BJ (cell line): Measurements from ENCODE around the gene ARL2BP. TPM values are rescaled to one million over a fixed set of nuclear protein-coding genes. Genes with fewer than 3 reads are reported as not detected.
"Not testable (repeated sequence)": the region's sequence is repeated elsewhere in the genome, so short reads cannot be mapped to it uniquely, and the experiment has no call there.

ENCODE experiments used
- CTCF ChIA-PET: fragments of 350-600 bp; formaldehyde crosslinking; extraction: SDS; loops from one replicate; lab custom pipeline; 2021; ENCODE audit warnings: antibody characterized with exemption, inconsistent platforms; lab: Yijun Ruan, JAX
- POLR2A ChIA-PET: fragments of 300-600 bp; sonication (Branson Sonifier 250); formaldehyde crosslinking; extraction: SDS; loops from one replicate; lab custom pipeline; 2021; ENCODE audit warnings: antibody characterized with exemption; lab: Charles Lee
- DNase-seq: peaks from one replicate; pipeline ENCODE4 v3.0.0-alpha.2; 2011; ENCODE audit warnings: low read depth
- H3K27me3 ChIP-seq: 2 replicates; pipeline ENCODE4 v1.6.0; 2011; ENCODE audit warnings: low read length; ENCODE audit not compliant: control insufficient read depth, insufficient read depth
- H3K36me3 ChIP-seq: 2 replicates; pipeline ENCODE4 v1.5.1; 2011; ENCODE audit warnings: low read length; ENCODE audit not compliant: control insufficient read depth, insufficient read depth
- H3K4me3 ChIP-seq: 2 replicates; pipeline ENCODE4 v1.5.1; 2011; ENCODE audit warnings: low read depth, mild to moderate bottlenecking, control low read depth, low read length
- polyA plus RNA-seq: library from polyadenylated mRNA; depleted of rRNA; stranded (reverse); fragments of >200 nt; gene quantifications from 2 replicates; pipeline ENCODE4 v1.2.3, GENCODE V29; 2011
- TF ChIP-seq, protein P1 (sequence below): IDR thresholded peaks from 2 replicates; pipeline ENCODE4 v1.5.1; 2011; ENCODE audit warnings: low read depth, mild to moderate bottlenecking, control low read depth, inconsistent platforms, low read length, moderate library complexity; ENCODE audit not compliant: insufficient read depth

The ARL2BP gene
- polyA plus RNA-seq, 1 experiment, result 69.5 TPM

DNA sequence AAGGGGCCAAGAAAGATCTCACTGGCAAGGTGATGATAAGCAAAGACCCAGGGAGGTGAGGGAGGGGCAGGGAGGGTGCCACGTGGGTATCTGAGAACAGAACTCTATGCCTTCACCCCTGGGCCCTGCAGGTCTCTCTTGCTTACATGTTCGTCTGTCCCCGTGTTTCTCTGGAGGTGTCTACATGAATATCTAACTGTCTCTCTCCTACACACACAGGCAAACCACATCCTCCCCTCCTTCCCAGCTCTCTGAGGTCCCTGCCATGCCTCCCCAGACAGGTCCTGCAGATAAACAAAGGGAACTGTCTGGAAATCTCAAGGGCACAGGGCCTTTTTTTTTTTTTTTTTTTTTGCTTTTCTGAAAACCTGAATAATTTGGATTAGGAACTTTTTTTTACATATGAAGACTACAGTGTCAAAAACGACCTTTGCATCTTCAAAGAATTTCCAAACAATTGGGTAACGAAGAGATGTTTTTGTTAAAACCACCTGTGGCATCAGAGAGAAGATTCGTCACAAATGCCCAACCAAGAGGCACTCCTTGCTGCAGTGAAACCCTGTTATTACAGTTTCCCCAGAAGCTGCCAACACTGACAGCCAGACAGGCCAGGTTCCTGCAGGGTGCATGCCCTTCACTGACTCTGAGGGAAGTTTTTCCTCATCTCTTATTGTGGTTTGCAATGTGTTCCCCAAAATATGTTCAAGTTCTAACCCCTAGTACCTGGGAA is 21.6 kb downstream of the ARL2BP start:
- Histone ChIP-seq H3K27me3 (no peaks in the 10 kb centered on the region), H3K4me3 (no peak overlapping the region), H3K36me3 (no peaks in the 10 kb centered on the region)
- no peak for DNase-seq
- TF ChIP-seq, protein P1, sequence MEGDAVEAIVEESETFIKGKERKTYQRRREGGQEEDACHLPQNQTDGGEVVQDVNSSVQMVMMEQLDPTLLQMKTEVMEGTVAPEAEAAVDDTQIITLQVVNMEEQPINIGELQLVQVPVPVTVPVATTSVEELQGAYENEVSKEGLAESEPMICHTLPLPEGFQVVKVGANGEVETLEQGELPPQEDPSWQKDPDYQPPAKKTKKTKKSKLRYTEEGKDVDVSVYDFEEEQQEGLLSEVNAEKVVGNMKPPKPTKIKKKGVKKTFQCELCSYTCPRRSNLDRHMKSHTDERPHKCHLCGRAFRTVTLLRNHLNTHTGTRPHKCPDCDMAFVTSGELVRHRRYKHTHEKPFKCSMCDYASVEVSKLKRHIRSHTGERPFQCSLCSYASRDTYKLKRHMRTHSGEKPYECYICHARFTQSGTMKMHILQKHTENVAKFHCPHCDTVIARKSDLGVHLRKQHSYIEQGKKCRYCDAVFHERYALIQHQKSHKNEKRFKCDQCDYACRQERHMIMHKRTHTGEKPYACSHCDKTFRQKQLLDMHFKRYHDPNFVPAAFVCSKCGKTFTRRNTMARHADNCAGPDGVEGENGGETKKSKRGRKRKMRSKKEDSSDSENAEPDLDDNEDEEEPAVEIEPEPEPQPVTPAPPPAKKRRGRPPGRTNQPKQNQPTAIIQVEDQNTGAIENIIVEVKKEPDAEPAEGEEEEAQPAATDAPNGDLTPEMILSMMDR, result no peak
- ChIA-PET POLR2A (no interaction called here), CTCF (interaction anchor here (0.6 to 1.3 kb wide), 2 partner anchors 11 to 45 kb away, joined by 3 read pairs; no protein-coding TSS in a partner anchor)

- H3K27me3 ChIP-seq, DNase-seq, H3K36me3 ChIP-seq, POLR2A ChIA-PET, H3K4me3 ChIP-seq: not testable (repeated sequence)
- CTCF ChIA-PET, result interaction anchor here (0.6 to 1.3 kb wide), 2 partner anchors 11 to 44 kb away, joined by 3 read pairs; no protein-coding TSS in a partner anchor
Measured at GRCh38 chr16:57267343-57267742, 22.3 kb downstream of the ARL2BP start.

GRCh38 chr16:57268804-57269800 is 24.0 kb downstream of the ARL2BP start:
- CTCF ChIA-PET, result no interaction called here
- TF ChIP-seq, protein P1, result no peak
- H3K36me3 ChIP-seq, result no peaks in the 10 kb centered on the region
- POLR2A ChIA-PET, result no interaction called here
- H3K4me3 ChIP-seq, result no peak overlapping the region
- no peaks in the 10 kb centered on the region for H3K27me3 ChIP-seq
- DNase-seq, result no peak

DNA sequence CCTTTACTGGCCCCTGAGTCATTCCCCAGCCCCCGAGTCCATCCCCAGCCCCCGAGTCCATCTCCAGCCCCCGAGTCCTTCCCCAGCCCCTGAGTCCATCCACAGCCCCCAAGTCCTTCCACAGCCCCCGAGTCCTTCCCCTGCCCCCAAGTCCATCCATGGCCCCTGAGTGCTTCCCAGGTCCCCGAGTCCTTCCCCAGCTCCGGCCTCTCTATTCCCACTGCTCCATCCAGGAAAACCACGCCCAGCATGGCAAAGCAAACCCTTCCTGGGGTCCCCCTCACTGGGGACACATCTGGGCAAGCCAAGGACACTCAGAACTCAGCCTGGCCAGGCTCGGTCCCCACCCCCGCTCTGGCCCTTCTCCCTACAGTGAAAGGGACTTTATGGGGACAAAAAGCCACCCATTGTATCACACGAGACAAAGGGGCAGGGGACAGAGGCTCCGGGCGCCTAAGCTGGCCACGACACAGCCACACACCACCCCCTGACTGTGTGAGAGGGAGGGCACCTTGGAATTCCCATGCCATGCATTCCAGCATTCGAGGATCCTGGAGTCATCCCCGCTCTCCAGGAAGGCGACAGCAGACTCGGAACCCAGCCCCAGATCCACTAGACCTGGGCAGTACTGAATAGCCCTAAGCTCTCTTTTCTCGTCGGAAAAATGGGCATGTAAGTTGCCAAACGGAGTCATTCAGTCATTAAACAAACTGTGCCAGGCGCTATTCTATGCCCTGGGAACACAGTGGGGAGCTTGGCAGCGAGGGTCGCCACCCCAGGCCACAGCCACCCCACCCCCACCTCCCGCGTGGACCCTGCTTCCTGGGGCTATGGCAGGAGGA is 25.4 kb downstream of the ARL2BP start:
- CTCF ChIA-PET, result no interaction called here

GRCh38 chr16:57271063-57271345 is 25.9 kb downstream of the ARL2BP start:
- H3K36me3 ChIP-seq, result no peaks in the 10 kb centered on the region
- no peak overlapping the region for H3K4me3 ChIP-seq
- POLR2A ChIA-PET, result no interaction called here
- no peak for DNase-seq
- TF ChIP-seq, protein P1, result no peak
- no peaks in the 10 kb centered on the region for H3K27me3 ChIP-seq
- CTCF ChIA-PET, result no interaction called here

More for the DNA sequence above, 25.4 kb downstream of the ARL2BP start:
- H3K36me3 ChIP-seq, result no peaks in the 10 kb centered on the region
- DNase-seq, result no peak
- H3K4me3 ChIP-seq, result no peak overlapping the region
- POLR2A ChIA-PET, result no interaction called here
- TF ChIP-seq, protein P1, result no peak
- no peaks in the 10 kb centered on the region for H3K27me3 ChIP-seq
